Ramos (cell line): Measurements from ENCODE around the gene MYO9A.
"Not testable (repeated sequence)": the region's sequence is repeated elsewhere in the genome, so short reads cannot be mapped to it uniquely, and the experiment has no call there.

Experiments used
- in situ Hi-C: fragments of 300-500 bp; cut with MboI; formaldehyde crosslinking; loops from one replicate; pipeline ENCODE4 v1.14.3; 2022; ENCODE audit warnings: low sequenced_read_pairs; ENCODE audit not compliant: unreplicated experiment

Gene MYO9A

GRCh38 chr15:71891026-71891425, 226.9 kb downstream of the MYO9A start:
- in situ Hi-C loops, result no loop called here

- in situ Hi-C loops, result no loop called here
Measured at GRCh38 chr15:71889947-71890346, 228.0 kb downstream of the MYO9A start.

DNA sequence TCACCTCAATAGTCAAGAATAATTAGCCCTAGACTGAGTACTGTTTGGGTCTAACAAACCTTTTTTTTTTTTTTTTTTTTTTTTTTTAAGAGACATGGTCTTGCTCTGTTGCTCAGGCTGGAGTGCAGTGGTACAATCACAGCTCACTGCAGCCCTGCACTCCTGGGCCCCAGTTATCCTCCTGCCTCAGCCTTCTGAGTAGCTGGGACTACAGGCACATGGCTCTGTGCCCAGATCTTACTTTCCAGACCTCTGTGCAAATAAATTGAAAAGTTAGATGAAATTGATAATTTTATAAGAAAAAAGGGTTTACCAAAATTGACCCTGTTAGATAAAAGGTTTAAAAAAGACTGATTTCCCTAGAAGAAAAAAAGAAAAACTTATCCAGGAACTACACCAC, 228.6 kb downstream of the MYO9A start:
- in situ Hi-C loops, result no loop called here

DNA sequence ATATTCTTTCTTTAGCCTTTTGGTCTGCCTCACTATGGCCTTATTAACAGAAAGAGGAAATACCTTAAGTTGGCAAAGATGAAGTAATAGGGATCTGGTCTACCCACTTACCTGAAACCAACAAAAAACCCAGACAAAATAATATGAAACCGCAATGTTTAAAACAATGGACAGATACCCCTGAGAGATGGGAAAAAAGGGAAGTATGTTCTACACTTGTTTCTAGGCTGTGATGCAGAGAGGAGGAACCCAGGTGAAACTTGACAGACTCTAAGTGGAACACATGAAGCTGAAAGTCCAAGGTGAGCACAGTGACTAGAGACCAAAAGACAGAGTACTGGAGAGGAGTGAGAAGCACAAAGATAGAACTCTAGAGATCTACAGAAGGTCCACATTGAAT, 229.2 kb downstream of the MYO9A start:
- in situ Hi-C loops, result no loop called here

- in situ Hi-C loops, result no loop called here
Measured at GRCh38 chr15:71885390-71885789, 232.6 kb downstream of the MYO9A start.

DNA sequence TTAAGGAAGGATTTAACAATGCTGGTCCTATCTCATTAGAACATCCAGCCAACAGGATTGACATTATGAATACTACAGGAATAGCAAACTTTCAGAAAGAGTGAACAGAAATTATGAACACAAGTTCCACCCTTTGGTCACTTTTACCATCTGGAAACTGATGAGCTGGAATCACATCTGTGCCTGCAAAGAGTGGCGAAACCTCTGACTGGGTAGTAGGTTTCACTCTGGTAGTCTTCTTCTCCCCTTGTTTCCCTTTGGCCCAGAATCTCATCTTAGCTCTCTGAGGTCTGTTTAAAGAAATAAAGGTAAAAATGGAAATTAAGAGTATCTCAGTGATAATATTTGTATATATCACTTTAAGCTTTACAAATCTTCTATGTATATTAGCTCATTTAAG, 234.5 kb downstream of the MYO9A start:
- in situ Hi-C loops, result no loop called here

- in situ Hi-C loops, result no loop called here
Measured at GRCh38 chr15:71880276-71880675, 237.7 kb downstream of the MYO9A start.

GRCh38 chr15:71874245-71874644, 243.7 kb downstream of the MYO9A start:
- in situ Hi-C loops, result no loop called here

- in situ Hi-C loops, result not testable (repeated sequence)
Measured at GRCh38 chr15:71858232-71858631, 259.7 kb downstream of the MYO9A start.

- in situ Hi-C loops, result no loop called here
Measured at GRCh38 chr15:71853543-71853942, 264.4 kb downstream of the MYO9A start.

DNA sequence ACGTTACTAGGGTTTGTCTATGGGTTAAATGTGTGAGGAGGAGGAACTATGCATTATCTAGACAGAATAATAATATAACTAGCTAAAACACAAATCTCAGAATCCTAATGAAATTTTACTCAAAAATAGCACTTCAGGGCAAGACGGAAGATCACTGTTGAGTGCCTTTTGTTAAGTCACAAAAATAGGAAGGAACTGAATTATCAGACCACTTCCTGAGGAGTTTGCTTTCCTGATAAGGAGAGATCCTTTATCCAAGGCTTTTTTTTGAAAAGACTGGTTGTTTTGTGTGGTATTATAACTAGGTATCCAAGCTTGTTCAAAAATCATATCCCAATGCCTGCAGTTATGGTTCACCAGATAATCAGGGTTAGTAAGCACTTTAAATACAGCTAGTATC, 273.0 kb downstream of the MYO9A start:
- in situ Hi-C loops, result no loop called here

GRCh38 chr15:71841563-71841962, 276.4 kb downstream of the MYO9A start:
- in situ Hi-C loops, result no loop called here

GRCh38 chr15:71830981-71831380, 287.0 kb downstream of the MYO9A start:
- in situ Hi-C loops, result no loop called here

DNA sequence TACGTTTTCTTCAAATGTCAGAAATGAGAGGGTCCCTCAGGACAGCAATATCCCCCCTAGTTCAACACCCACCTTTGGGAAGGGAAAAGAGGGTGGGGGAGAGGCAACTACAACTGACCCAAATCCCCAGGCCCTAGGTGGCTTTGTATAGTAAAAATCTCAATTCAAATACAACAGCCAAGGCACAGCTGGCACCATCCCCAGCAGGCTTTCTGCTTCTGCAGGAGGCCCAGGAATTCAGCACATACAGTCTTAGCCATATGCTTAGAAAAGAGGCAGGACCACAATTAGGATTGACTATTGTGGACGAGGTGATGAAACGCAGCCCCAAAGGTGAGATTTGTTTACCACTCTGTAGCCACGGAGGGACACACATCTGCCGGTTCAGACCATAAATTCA, 291.8 kb downstream of the MYO9A start:
- in situ Hi-C loops, result no loop called here

DNA sequence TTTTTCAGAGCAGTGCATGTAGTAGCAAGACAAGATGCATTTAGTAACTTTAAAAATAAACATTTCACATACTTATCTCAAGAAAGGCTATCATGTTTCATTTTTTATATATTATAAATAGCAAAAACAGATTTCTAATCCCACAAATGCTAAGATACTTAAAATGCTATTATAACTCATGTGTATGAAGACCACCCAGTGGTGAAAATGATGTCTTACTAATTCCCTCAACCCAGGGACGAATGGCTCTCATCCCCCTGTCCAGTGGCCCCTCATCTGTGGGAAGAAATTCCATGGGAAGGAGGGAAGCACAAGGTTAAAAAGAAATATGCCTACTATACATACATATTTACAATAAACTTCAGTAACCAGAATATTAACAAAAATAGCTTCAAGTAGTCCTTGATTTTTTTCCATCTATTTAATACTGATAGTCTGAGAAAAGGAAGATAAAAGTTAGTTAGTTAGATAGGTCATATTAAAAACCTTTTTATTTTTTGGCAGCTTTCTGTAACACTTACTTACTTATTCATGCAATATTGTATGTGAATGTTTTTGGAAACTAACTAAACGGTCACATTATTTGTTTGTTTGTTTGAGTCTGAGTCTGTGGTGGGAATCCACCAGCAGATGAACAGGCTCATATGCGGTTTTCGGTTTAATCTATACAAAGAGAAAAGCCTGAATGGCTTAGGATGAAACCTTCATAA, 292.8 kb downstream of the MYO9A start:
- in situ Hi-C loops, result no loop called here

GRCh38 chr15:71823801-71824200, 294.1 kb downstream of the MYO9A start:
- in situ Hi-C loops, result no loop called here

DNA sequence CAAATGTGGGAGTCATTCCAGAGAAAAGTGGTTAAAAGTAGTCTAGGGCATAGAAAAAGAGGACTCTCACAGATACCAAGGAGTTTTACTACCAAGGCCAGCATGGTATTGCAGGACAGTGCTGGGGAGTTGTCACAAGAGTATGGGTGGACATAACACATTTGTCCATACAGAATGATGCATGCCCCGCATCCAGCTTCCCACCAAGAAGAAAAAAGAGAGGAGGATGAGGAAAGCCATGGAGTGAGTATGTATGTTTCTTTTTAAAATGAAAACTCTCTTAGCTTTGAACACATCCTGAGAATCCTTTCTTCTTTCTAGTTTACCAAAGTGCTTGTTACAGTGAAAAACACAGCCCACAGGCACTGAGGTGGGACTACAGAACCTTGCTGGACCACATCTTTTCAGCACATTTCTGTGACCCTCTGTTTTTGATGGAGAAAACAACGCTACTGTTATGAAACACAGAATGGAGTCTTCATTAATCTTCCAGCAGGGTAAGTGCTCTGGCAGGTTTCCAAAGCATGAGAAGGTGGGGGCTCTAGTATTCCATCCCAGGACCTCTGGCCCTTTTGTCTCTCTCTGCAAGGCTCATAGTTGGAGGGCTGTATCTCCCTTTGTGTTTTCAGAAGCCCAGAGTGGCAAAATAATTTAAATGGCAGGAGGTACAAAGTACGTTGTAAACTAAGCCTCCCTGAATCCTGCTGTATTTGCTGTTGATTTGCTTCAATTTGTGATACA, 294.9 kb downstream of the MYO9A start:
- in situ Hi-C loops, result no loop called here

DNA sequence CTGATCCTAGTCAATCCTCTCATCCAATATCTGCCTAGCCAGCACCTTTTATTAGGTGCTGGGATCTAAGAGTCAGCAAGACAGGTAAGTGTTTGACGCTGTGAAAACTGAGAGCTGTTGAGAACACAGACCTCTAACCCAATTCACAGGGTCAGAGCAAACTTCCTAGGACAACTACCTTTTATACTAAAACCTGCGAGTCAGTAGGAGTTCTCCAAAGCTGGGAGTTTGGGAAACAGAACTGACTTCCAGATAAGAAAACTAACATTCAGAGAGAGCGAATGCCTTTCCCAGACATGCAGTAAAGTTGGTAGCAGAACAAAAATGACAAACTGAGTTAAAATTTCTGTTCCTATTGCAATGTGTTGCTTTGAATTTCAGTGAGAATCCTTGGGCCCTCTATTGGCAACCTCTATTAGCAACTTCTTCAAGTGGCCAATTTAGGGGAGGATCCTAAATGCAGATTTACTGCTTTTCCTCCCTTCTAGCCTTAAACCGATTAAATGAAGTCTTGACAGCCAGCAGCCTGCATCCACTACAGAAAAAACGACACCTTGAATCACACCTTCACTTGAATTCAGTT, 296.3 kb downstream of the MYO9A start:
- in situ Hi-C loops, result no loop called here

DNA sequence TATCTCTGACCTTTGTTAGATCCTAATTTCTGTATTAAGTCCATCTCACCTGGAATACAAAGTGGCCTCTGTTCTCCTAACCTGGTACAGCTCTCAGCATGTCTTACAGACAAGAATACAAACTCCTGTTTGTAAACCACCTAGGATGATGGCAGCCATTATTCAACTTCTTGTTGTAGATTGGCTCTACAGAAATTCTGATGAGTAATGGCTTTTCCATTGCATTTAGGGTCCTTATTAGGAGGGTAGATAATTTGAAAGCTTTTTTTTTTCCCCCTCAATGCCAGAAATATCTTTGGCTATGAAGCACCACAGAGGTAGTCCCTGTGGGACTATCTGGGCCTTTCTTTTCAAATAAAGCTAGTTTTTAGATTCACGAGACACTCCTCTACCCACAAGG, 297.8 kb downstream of the MYO9A start:
- in situ Hi-C loops, result no loop called here

DNA sequence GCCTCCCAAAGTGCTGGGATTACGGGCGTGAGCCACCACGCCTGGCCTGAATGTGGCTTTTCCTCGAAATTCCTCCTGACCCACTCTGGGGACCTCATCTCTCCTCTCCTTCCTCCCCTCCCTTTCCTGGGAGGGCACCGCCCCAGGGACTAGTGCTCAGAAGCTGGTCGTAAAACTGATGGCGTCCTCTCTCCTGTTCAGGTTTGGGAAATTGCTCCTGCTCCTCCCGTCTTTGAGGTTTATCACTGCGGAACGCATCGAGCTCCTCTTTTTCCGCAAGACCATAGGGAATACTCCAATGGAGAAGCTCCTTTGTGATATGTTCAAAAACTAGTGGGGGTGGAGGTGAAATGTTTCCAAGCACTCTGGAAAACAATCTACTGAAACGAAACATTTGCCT, 300.6 kb downstream of the MYO9A start:
- in situ Hi-C loops, result no loop called here

DNA sequence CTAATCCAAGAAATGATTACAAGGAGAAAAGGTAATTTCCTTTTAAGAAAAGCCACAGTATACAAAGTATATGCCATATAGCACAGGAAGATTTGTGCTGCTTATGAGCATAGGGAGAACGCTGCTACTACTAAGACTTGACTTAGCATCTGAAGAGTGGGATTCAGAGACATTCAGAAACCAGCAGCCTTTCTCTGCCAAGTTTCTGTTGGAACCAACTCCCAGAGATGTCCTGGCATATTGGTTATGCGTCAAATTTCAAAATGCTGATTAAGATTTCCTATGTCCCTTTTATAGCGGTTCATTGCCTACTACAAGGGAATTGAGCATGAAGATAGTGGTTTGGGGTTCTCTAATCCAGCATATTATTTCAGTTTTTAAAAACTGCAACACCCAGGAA, 302.6 kb downstream of the MYO9A start:
- in situ Hi-C loops, result no loop called here
